ENCODE data around the gene FOXP1. TPM values are rescaled to one million over a fixed set of nuclear protein-coding genes. Genes with fewer than 3 reads are reported as not detected.

FOXP1 gene
- total and polyA plus RNA-seq, 2 of the 13 experiments (the other 11 are each of a cell fraction or from before 2014, with no cell fraction given): 40.4 to 59.0 TPM

GRCh38 chr3:71130471-71131374, 452.8 kb downstream of the FOXP1 start:
- peak; percentile 48; the same call in 2 of the 3 replicates for ATAC-seq
- H3K9me3 ChIP-seq (ENCODE audit: low read length): no peaks in the 10 kb centered on the region
- intact Hi-C loops (cut with micrococcal nuclease; ENCODE audit: unreplicated experiment): no loop called here
- in situ Hi-C loops (cut with HindIII; ENCODE audit: extremely low pct_ligation_motif_present, low pct_unique_long_range_greater_than_20kb): no loop called here
- no TSS peak for BruUV-seq (replicated peaks)
- CTCF ChIA-PET (ENCODE audit: low intra/inter-chr PET ratio, low total read pairs): no interaction called here
- H4K20me1 ChIP-seq (ENCODE audit: insufficient read depth, low read length): no peaks in the 10 kb centered on the region
- POLR2A ChIA-PET: interaction anchor here (1.0 to 1.4 kb wide), 5 partner anchors 12 to 114 kb away, joined by 3 to 4 read pairs (median 3); no protein-coding TSS in a partner anchor
- H3K4me3 ChIP-seq (replicated peaks in 1 of 3; ENCODE audit: insufficient read depth in 1 of 3, low read depth in 2 of 3, low read length in 3 of 3): no peak overlapping the region
- peak overlapping the region; percentile 27 for H3K27ac ChIP-seq (ENCODE audit: extremely low read length, insufficient read depth, low read length)
- H3K36me3 ChIP-seq (replicated peaks in 1 of 2; ENCODE audit: control insufficient read depth in 1 of 2, insufficient read depth in 2 of 2, low read length in 2 of 2): no peaks in the 10 kb centered on the region
- H3K4me2 ChIP-seq (ENCODE audit: low read depth, low read length): no peak overlapping the region
- 77% methylated on average over 19 of the region's 19 CpGs for WGBS (ENCODE audit: low lambda C conversion rate)
- H3K9ac ChIP-seq (ENCODE audit: insufficient read depth, low read depth, low read length): no peak overlapping the region
- H3K4me1 ChIP-seq (ENCODE audit: insufficient read depth, low read length): peaks cover 78% of the 10 kb centered on the region
- peak; percentile 35 for DNase-seq (ENCODE audit: low spot score)
- FAIRE-seq: no peak
- H3K79me2 ChIP-seq (ENCODE audit: insufficient read depth, low read length): peaks cover 4% of the 10 kb centered on the region
- no peak overlapping the region for H2AFZ ChIP-seq (ENCODE audit: low read length)
- H3K27me3 ChIP-seq (ENCODE audit: control insufficient read depth in 1 of 2, insufficient read depth in 2 of 2, low read length in 2 of 2): no peaks in the 10 kb centered on the region
- TF ChIP-seq ETV5 (CRISPR knock-in tag; IDR thresholded peaks at IDR 0.05; ENCODE audit: borderline replicate concordance): peak; percentile 48; the same call in 1 of the 2 replicates
- TF ChIP-seq TSC22D2 (CRISPR knock-in tag; IDR thresholded peaks at IDR 0.05; ENCODE audit: borderline replicate concordance): no peak
- TF ChIP-seq GZF1 (CRISPR knock-in tag; IDR thresholded peaks at IDR 0.05): no peak
- TF ChIP-seq KDM4B (CRISPR knock-in tag; IDR thresholded peaks at IDR 0.05): no peak
- no peak for TF ChIP-seq ZNF333 (CRISPR knock-in tag; IDR thresholded peaks at IDR 0.05; ENCODE audit: borderline replicate concordance)
- no peak for TF ChIP-seq ZNF24 (IDR thresholded peaks at IDR 0.05)
- no peak for TF ChIP-seq EZH2 (conservative IDR thresholded peaks at IDR 0.05; ENCODE audit: low read depth, low read length)
- peak; percentile 54; the same call in 1 of the 2 replicates for TF ChIP-seq FOXP4 (CRISPR knock-in tag; IDR thresholded peaks at IDR 0.05)
- no peak for TF ChIP-seq HNRNPL (IDR thresholded peaks at IDR 0.05; ENCODE audit: low read depth, low read length)
- TF ChIP-seq ZNF710 (CRISPR knock-in tag; IDR thresholded peaks at IDR 0.05; ENCODE audit: borderline replicate concordance): no peak
- 0 out of 2 replicates have a peak, but pooled peaks have one; percentile 41 for TF ChIP-seq POGZ (CRISPR knock-in tag; IDR thresholded peaks at IDR 0.05)
- TF ChIP-seq CC2D1A (CRISPR knock-in tag; IDR thresholded peaks at IDR 0.05): no peak
- TF ChIP-seq GABPB1 (CRISPR knock-in tag; IDR thresholded peaks at IDR 0.05): peak; percentile 25; the same call in 1 of the 2 replicates
- TF ChIP-seq FOXP1 (IDR thresholded peaks at IDR 0.05): no peak
- TF ChIP-seq FOXP1 (CRISPR knock-in tag; IDR thresholded peaks at IDR 0.05): peak; percentile 56; the same call in 1 of the 2 replicates
- TF ChIP-seq ZBTB38 (CRISPR knock-in tag; IDR thresholded peaks at IDR 0.05): peak; percentile 54; the same call in 1 of the 2 replicates
- TF ChIP-seq MED1 (CRISPR knock-in tag; IDR thresholded peaks at IDR 0.05): peak; percentile 40; the same call in 1 of the 2 replicates
